Progenitor cell of endocrine pancreas (in vitro differentiated cells): ENCODE results near the gene CDC42. TPM values are rescaled to one million over a fixed set of nuclear protein-coding genes. Genes with fewer than 3 reads are reported as not detected.

Source experiments
- DNase-seq: peaks from one replicate; pipeline ENCODE4 v3.0.0; 2021; ENCODE audit warnings: low spot score; ENCODE audit not compliant: unreplicated experiment
- H3K27ac Mint-ChIP-seq: 2 replicates; pipeline ENCODE4 v1.8.0; 2021; ENCODE audit warnings: mild to moderate bottlenecking, moderate library complexity, mixed read lengths
- H3K27me3 Mint-ChIP-seq: 2 replicates; pipeline ENCODE4 v1.8.0; 2021; ENCODE audit warnings: mixed read lengths
- H3K36me3 Mint-ChIP-seq: 2 replicates; pipeline ENCODE4 v1.8.0; 2022; ENCODE audit warnings: mixed read lengths; ENCODE audit not compliant: insufficient read depth
- H3K4me1 Mint-ChIP-seq: 2 replicates; pipeline ENCODE4 v1.8.0; 2021; ENCODE audit warnings: low read depth, mixed read lengths
- H3K4me3 Mint-ChIP-seq: 2 replicates; pipeline ENCODE4 v1.8.0; 2021; ENCODE audit warnings: low read depth, mild to moderate bottlenecking, moderate library complexity, mixed read lengths
- H3K9me3 Mint-ChIP-seq: 2 replicates; pipeline ENCODE4 v1.8.0; 2021; ENCODE audit warnings: low read depth, mixed read lengths
- CTCF ChIP-seq: fragments of 200-600 bp; sonication (generic); IDR thresholded peaks from one replicate; pipeline ENCODE4 v1.5.0; 2021; ENCODE audit warnings: antibody characterized with exemption, mild to moderate bottlenecking; ENCODE audit not compliant: unreplicated experiment
- total RNA-seq: library from RNA; stranded (reverse); gene quantifications from 2 replicates; pipeline ENCODE4 v1.2.1, GENCODE V29; 2021

The CDC42 gene
- total RNA-seq, 1 donor from 2014 or later: 288 TPM

DNA sequence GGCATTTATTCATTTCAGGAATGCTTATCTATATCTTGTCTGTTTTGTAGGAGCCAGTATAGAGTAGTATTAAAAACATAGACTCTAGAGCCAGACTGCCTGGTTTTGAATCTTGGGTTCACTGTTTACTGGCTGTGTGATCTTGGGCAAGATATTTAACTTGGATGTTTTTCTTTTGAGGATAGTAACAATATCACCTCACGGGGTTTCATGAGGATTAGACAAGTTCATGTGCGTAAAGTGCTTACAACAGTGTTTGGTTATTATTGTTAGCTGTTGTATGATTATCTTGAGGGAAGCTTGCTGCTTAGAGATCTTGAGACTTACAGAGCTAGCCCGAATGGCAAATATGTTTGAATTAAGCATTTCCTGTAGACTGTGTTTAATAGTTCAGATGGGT is 50.2 kb downstream of the CDC42 start:
- H3K27me3 Mint-ChIP-seq: no peaks in the 10 kb centered on the region
- peak overlapping the region; percentile 87 for H3K27ac Mint-ChIP-seq
- peaks cover 22% of the 10 kb centered on the region for H3K4me1 Mint-ChIP-seq
- no peak for TF ChIP-seq CTCF
- no peaks in the 10 kb centered on the region for H3K9me3 Mint-ChIP-seq
- DNase-seq: no peak
- H3K4me3 Mint-ChIP-seq: no peak overlapping the region
- H3K36me3 Mint-ChIP-seq: peaks cover 27% of the 10 kb centered on the region

DNA sequence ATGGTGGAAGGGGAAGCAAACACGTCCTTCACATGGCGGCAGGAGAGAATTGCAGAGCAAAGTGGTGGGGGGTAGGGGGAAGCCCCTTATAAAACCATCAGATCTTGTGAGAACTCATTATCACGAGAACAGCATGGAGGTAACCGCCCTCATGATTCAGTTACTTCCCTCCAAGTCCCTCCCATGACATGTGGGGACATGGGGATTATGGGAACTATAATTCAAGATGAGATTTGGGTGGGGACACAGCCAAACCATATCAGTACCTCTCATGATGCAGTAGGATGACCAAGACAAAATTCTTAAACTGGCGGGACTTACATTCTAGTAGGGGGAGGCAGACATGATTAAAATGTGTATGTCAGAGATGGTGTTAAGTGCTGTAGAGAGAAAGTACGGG is 51.6 kb downstream of the CDC42 start:
- Mint-ChIP-seq H3K27me3 (no peaks in the 10 kb centered on the region), H3K4me3 (no peak overlapping the region), H3K36me3 (peaks cover 27% of the 10 kb centered on the region), H3K9me3 (no peaks in the 10 kb centered on the region), H3K4me1 (peaks cover 23% of the 10 kb centered on the region), H3K27ac (peak overlapping the region; percentile 56)
- TF ChIP-seq CTCF: no peak
- DNase-seq: no peak

DNA sequence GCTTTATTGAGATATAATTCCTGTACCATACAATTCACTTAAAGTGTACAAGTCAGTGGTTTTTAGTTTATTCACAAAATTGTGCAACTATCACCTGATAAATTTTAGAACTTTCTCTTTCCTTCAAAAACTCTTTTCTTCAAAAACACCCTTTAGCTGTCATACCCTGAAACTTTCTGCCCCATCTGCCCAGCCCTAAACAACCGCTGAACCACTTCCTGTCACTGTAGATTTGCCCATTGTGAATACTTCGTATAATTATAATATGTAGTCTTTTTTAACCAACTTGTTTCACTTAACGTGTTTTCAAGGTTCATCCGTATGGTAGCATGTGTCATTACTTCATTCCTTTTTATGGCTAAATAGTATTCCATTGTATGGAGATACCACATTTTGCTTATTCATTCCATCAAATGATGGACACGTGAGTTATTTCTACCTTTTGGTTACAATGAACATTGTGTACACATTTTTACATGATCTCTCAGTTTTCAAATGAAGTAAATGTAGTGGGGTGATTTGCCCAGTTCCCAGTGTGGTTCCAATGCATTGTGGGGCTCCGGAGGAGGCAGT is 52.4 kb downstream of the CDC42 start:
- no peak for TF ChIP-seq CTCF
- no peak overlapping the region for H3K4me3 Mint-ChIP-seq
- no peak for DNase-seq
- no peaks in the 10 kb centered on the region for H3K9me3 Mint-ChIP-seq
- peaks cover 22% of the 10 kb centered on the region for H3K4me1 Mint-ChIP-seq
- peaks cover 23% of the 10 kb centered on the region for H3K36me3 Mint-ChIP-seq
- H3K27me3 Mint-ChIP-seq: no peaks in the 10 kb centered on the region
- H3K27ac Mint-ChIP-seq: no peak overlapping the region

DNA sequence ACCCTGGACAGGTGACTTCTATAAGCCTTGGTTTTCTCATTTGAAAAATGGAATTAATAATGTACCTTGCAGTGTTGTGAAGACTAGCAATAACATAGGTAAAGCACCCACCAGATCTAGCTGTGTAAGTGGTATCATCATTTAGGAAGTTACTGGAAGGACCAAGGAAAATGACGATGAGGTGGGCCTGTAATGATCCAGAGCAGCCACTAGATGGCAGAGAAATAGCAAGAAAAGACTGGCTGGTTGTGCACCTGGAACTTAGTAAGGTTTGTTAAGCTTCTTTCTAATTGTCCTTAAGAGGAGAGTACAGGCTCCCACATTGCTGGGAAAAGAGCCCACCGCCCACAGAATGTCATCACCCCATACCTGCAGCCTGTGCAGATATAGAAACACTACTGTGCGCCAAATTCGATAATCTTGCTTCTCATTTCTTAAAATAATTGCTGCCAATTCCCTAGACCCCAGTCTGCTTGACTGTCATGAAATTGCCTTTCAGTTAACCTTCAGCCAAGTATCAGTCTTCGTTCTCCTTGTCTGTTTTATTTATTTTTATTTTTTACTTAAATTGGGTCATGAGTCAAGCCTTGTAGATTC is 53.2 kb downstream of the CDC42 start:
- Mint-ChIP-seq H3K4me3 (no peak overlapping the region), H3K27me3 (no peaks in the 10 kb centered on the region), H3K9me3 (no peaks in the 10 kb centered on the region), H3K27ac (no peak overlapping the region), H3K36me3 (peaks cover 23% of the 10 kb centered on the region), H3K4me1 (peaks cover 18% of the 10 kb centered on the region)
- TF ChIP-seq CTCF: peak; percentile 84
- DNase-seq: no peak

DNA sequence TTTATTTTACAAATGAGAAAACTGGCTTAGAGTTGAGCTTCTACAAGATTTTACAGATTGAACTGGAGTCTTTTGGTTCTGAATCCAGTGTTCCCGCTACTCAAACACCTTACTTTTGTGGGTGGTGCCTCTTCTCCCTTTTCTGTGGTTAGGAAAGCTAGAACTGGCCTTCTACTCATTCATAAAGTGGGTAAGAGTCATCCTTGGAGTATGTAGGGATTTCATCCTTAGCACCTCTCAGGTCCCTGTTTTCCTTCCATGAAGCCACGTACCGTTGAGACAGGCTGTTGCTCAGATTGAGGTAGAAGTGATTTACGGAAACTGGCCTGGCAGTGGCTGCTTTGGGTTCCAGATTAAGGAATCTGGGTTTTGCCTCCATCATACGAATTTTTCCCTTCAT is 54.6 kb downstream of the CDC42 start:
- H3K4me1 Mint-ChIP-seq: peaks cover 13% of the 10 kb centered on the region
- no peak overlapping the region for H3K4me3 Mint-ChIP-seq
- H3K36me3 Mint-ChIP-seq: peaks cover 23% of the 10 kb centered on the region
- no peak for DNase-seq
- H3K9me3 Mint-ChIP-seq: no peaks in the 10 kb centered on the region
- H3K27me3 Mint-ChIP-seq: no peaks in the 10 kb centered on the region
- TF ChIP-seq CTCF: no peak
- H3K27ac Mint-ChIP-seq: no peak overlapping the region
